Vagina (tissue), 2 donors: Measurements from ENCODE around the gene DNMT3B. TPM values are rescaled to one million over a fixed set of nuclear protein-coding genes. Genes with fewer than 3 reads are reported as not detected.

Experiments used
- DNase-seq, 2 donors: peaks; one replicate each; pipeline ENCODE4 v3.0.0-alpha.2; 2017; ENCODE audit errors: extremely low spot score in 2 of 2
- H3K27ac ChIP-seq: fragments of 200-600 bp; sonication (generic); one replicate; pipeline ENCODE4 v1.5.1; 2019
- H3K27me3 ChIP-seq: fragments of 200-600 bp; sonication (generic); one replicate; pipeline ENCODE4 v1.5.1; 2019
- H3K36me3 ChIP-seq, 2 donors: fragments of 200-600 bp; sonication (generic); one replicate each; pipeline ENCODE4 v1.5.1; 2017 to 2019
- H3K4me1 ChIP-seq: fragments of 200-600 bp; sonication (generic); one replicate; pipeline ENCODE4 v1.5.1; 2019
- H3K4me3 ChIP-seq, 2 donors: fragments of 200-600 bp; sonication (generic); 1 replicate in 1 of 2; 2 replicates in 1 of 2; pipeline ENCODE4 v1.5.1; 2016 to 2019
- H3K9me3 ChIP-seq: fragments of 200-600 bp; sonication (generic); one replicate; pipeline ENCODE4 v1.5.1; 2019
- CTCF ChIP-seq, 3 experiments: fragments of 450-650 bp in 2 of 3; fragments of 200-600 bp in 1 of 3; sonication (generic) in 1 of 3; IDR thresholded peaks; one replicate each; pipeline ENCODE4 v1.5.1; 2017 to 2019; ENCODE audit warnings: antibody characterized with exemption in 3 of 3, mild to moderate bottlenecking in 2 of 3, moderate library complexity in 2 of 3
- POLR2A ChIP-seq, 2 donors: fragments of 450-650 bp; IDR thresholded peaks; one replicate each; pipeline ENCODE4 v1.6.1; 2017; ENCODE audit warnings: antibody characterized with exemption in 2 of 2, mild to moderate bottlenecking in 2 of 2, moderate library complexity in 2 of 2
- POLR2AphosphoS5 ChIP-seq, 2 donors: sonication (generic); formaldehyde crosslinking; IDR thresholded peaks; one replicate each; pipeline ENCODE4 v1.9.0; 2017; ENCODE audit warnings: antibody characterized with exemption in 2 of 2, mild to moderate bottlenecking in 2 of 2, low read depth in 1 of 2; ENCODE audit not compliant: insufficient read depth in 1 of 2
- intact Hi-C: fragments of 100-400 bp; cut with DNase I; formaldehyde crosslinking; loops from one replicate; pipeline ENCODE4 v1.15.1; 2023
- total RNA-seq: library from RNA; depleted of rRNA; stranded (reverse); fragments of >200 nt; gene quantifications from one replicate; pipeline ENCODE4 v1.2.3, GENCODE V29; 2016

Gene DNMT3B
- total RNA-seq, 1 donor from 2014 or later: 1.2 TPM

GRCh38 chr20:32839982-32840285, 77.7 kb downstream of the DNMT3B start:
- DNase-seq: no peak
- Histone ChIP-seq H3K27ac (no peak overlapping the region), H3K4me3 (no peak overlapping the region), H3K36me3 (peaks cover 0 to 66% of the 10 kb centered on the region in 2 donors), H3K4me1 (no peaks in the 10 kb centered on the region), H3K9me3 (no peaks in the 10 kb centered on the region), H3K27me3 (no peaks in the 10 kb centered on the region)
- TF ChIP-seq CTCF (IDR thresholded peaks at IDR 0.05): no peak
- TF ChIP-seq POLR2AphosphoS5 (IDR thresholded peaks at IDR 0.05; ENCODE audit: insufficient read depth in 1 of 2, low read depth in 1 of 2): no peak
- TF ChIP-seq POLR2A (IDR thresholded peaks at IDR 0.05): no peak
- intact Hi-C loops: no loop called here

- Histone ChIP-seq H3K27me3 (no peaks in the 10 kb centered on the region), H3K4me3 (no peak overlapping the region), H3K36me3 (peaks cover 0 to 66% of the 10 kb centered on the region in 2 donors), H3K27ac (no peak overlapping the region), H3K4me1 (no peaks in the 10 kb centered on the region), H3K9me3 (no peaks in the 10 kb centered on the region)
- intact Hi-C loops: no loop called here
- DNase-seq: no peak
- TF ChIP-seq CTCF (IDR thresholded peaks at IDR 0.05): no peak
- no peak for TF ChIP-seq POLR2AphosphoS5 (IDR thresholded peaks at IDR 0.05; ENCODE audit: insufficient read depth in 1 of 2, low read depth in 1 of 2)
- TF ChIP-seq POLR2A (IDR thresholded peaks at IDR 0.05): no peak
Observed at GRCh38 chr20:32841174-32841573, 79.0 kb downstream of the DNMT3B start.

GRCh38 chr20:32841632-32842031, 79.4 kb downstream of the DNMT3B start:
- Histone ChIP-seq H3K9me3 (no peaks in the 10 kb centered on the region), H3K27ac (no peak overlapping the region), H3K36me3 (peaks cover 0 to 63% of the 10 kb centered on the region in 2 donors), H3K27me3 (no peaks in the 10 kb centered on the region), H3K4me1 (no peaks in the 10 kb centered on the region), H3K4me3 (no peak overlapping the region)
- TF ChIP-seq CTCF (IDR thresholded peaks at IDR 0.05): no peak
- no peak for TF ChIP-seq POLR2AphosphoS5 (IDR thresholded peaks at IDR 0.05; ENCODE audit: insufficient read depth in 1 of 2, low read depth in 1 of 2)
- no peak for TF ChIP-seq POLR2A (IDR thresholded peaks at IDR 0.05)
- DNase-seq: no peak
- intact Hi-C loops: no loop called here

GRCh38 chr20:32842688-32843524, 80.7 kb downstream of the DNMT3B start:
- peaks cover 0 to 64% of the 10 kb centered on the region in 2 donors for H3K36me3 ChIP-seq
- intact Hi-C loops: no loop called here

More at GRCh38 chr20:32842688-32843524, 80.7 kb downstream of the DNMT3B start:
- no peak for TF ChIP-seq POLR2A (IDR thresholded peaks at IDR 0.05)
- no peak for TF ChIP-seq CTCF (IDR thresholded peaks at IDR 0.05)
- no peak for TF ChIP-seq POLR2AphosphoS5 (IDR thresholded peaks at IDR 0.05; ENCODE audit: insufficient read depth in 1 of 2, low read depth in 1 of 2)
- no peak overlapping the region for H3K4me3 ChIP-seq
- no peaks in the 10 kb centered on the region for H3K9me3 ChIP-seq
- no peaks in the 10 kb centered on the region for H3K27me3 ChIP-seq
- DNase-seq: no peak
- H3K27ac ChIP-seq: no peak overlapping the region
- no peaks in the 10 kb centered on the region for H3K4me1 ChIP-seq
